GM12891 (cell line): ENCODE measurements around the gene TPP2.

Source experiments
- DNase-seq: peaks from one replicate; pipeline ENCODE4 v3.0.0; 2011; ENCODE audit warnings: low spot score; ENCODE audit not compliant: insufficient read length
- FAIRE-seq: peaks from 2 replicates; lab custom pipeline; 2011; peaks lifted over from hg19 to GRCh38; lab: Jason Lieb, UNC
- PAX5 ChIP-seq: IDR thresholded peaks from 2 replicates; pipeline ENCODE4 v1.6.1; 2011; ENCODE audit warnings: low read length, moderate library complexity, mild to moderate bottlenecking; ENCODE audit not compliant: insufficient read depth, severe bottlenecking
- POLR2A ChIP-seq: IDR thresholded peaks from 2 replicates; pipeline ENCODE4 v1.6.1; 2011; ENCODE audit warnings: low read depth, low read length, control low read depth
- POLR2AphosphoS5 ChIP-seq: IDR thresholded peaks from 2 replicates; pipeline ENCODE4 v1.6.1; 2011; ENCODE audit warnings: low read depth, low read length, control low read depth
- POU2F2 ChIP-seq: IDR thresholded peaks from 2 replicates; pipeline ENCODE4 v1.6.1; 2011; ENCODE audit warnings: low read depth, mild to moderate bottlenecking, control low read depth, low read length, moderate library complexity
- SPI1 ChIP-seq: IDR thresholded peaks from 2 replicates; pipeline ENCODE4 v1.6.1; 2011; ENCODE audit warnings: low read depth, low read length, control low read depth
- TAF1 ChIP-seq: IDR thresholded peaks from 2 replicates; pipeline ENCODE4 v1.6.1; 2011; ENCODE audit warnings: low read depth, low read length, control low read depth

The TPP2 gene

GRCh38 chr13:102567857-102568256 lies 28.9 kb upstream of the TPP2 start:
- DNase-seq (no peak), FAIRE-seq (no peak)
- TF ChIP-seq POLR2A (no peak), POU2F2 (no peak), POLR2AphosphoS5 (no peak), TAF1 (no peak), SPI1 (no peak), PAX5 (no peak)

GRCh38 chr13:102569488-102569887 lies 27.3 kb upstream of the TPP2 start:
- no peak for DNase-seq
- TF ChIP-seq POU2F2 (no peak), POLR2AphosphoS5 (no peak), TAF1 (no peak), PAX5 (no peak), POLR2A (no peak), SPI1 (no peak)
- FAIRE-seq = no peak

GRCh38 chr13:102571075-102571474 lies 25.7 kb upstream of the TPP2 start:
- FAIRE-seq (no peak), DNase-seq (no peak)
- TF ChIP-seq POLR2AphosphoS5 = no peak
- TF ChIP-seq POLR2A = no peak
- no peak for TF ChIP-seq PAX5
- no peak for TF ChIP-seq SPI1
- TF ChIP-seq POU2F2 = no peak
- no peak for TF ChIP-seq TAF1

GRCh38 chr13:102572323-102572722 lies 24.5 kb upstream of the TPP2 start:
- FAIRE-seq (no peak), DNase-seq (no peak)
- no peak for TF ChIP-seq POLR2AphosphoS5
- TF ChIP-seq POU2F2 = no peak
- no peak for TF ChIP-seq SPI1
- TF ChIP-seq POLR2A = no peak
- no peak for TF ChIP-seq TAF1
- no peak for TF ChIP-seq PAX5

GRCh38 chr13:102580552-102581169 lies 16.1 kb upstream of the TPP2 start:
- TF ChIP-seq PAX5 (no peak), POLR2AphosphoS5 (no peak), POLR2A (no peak), TAF1 (no peak), SPI1 (no peak), POU2F2 (no peak)
- DNase-seq (no peak), FAIRE-seq (peak; percentile 91)

- TF ChIP-seq TAF1 (no peak), PAX5 (no peak), SPI1 (no peak), POU2F2 (no peak), POLR2A (no peak), POLR2AphosphoS5 (no peak)
- no peak for FAIRE-seq
- DNase-seq = no peak
Measured at GRCh38 chr13:102582256-102582655, 14.5 kb upstream of the TPP2 start.

GRCh38 chr13:102584434-102584833 lies 12.4 kb upstream of the TPP2 start:
- no peak for DNase-seq
- peak; percentile 74 for FAIRE-seq
- no peak for TF ChIP-seq POU2F2
- TF ChIP-seq SPI1 = peak; percentile 79

- no peak for FAIRE-seq
- TF ChIP-seq SPI1 = no peak
- TF ChIP-seq TAF1 = no peak
- TF ChIP-seq POU2F2 = no peak
- no peak for TF ChIP-seq PAX5
- TF ChIP-seq POLR2A = no peak
- TF ChIP-seq POLR2AphosphoS5 = no peak
Measured at GRCh38 chr13:102586615-102587014, 10.2 kb upstream of the TPP2 start.

GRCh38 chr13:102587916-102588315 lies 8.9 kb upstream of the TPP2 start:
- TF ChIP-seq POLR2A (no peak), POLR2AphosphoS5 (no peak), PAX5 (no peak), POU2F2 (no peak), SPI1 (no peak), TAF1 (no peak)
- DNase-seq (no peak), FAIRE-seq (no peak)

More at GRCh38 chr13:102586615-102587014, 10.2 kb upstream of the TPP2 start:
- no peak for DNase-seq
